ENCODE data around the gene NXN.
"Not testable (repeated sequence)": the region's sequence is repeated elsewhere in the genome, so short reads cannot be mapped to it uniquely, and the experiment has no call there.

The NXN gene

GRCh38 chr17:841313-841712 is 138.3 kb downstream of the NXN start:
- no peak overlapping the region for H3K4me3 ChIP-seq (ENCODE audit: low read depth, low read length)
- no peak overlapping the region for H3K27ac ChIP-seq (ENCODE audit: low read depth, low read length)
- H3K9me3 ChIP-seq (ENCODE audit: control insufficient read depth, insufficient read depth, low read depth, low read length): no peaks in the 10 kb centered on the region
- no peaks in the 10 kb centered on the region for H3K27me3 ChIP-seq (ENCODE audit: control insufficient read depth, insufficient read depth, low read length)
- peaks cover 3% of the 10 kb centered on the region for H3K4me1 ChIP-seq (ENCODE audit: control insufficient read depth, insufficient read depth, low read length)
- H3K9ac ChIP-seq (ENCODE audit: low read length): no peak overlapping the region
- peaks cover 9% of the 10 kb centered on the region; the same call in 1 of the 2 replicates for H3K36me3 ChIP-seq (ENCODE audit: control insufficient read depth, insufficient read depth, low read length)

- H3K9ac ChIP-seq (ENCODE audit: low read length): no peak overlapping the region
- H3K4me3 ChIP-seq (ENCODE audit: low read depth, low read length): no peak overlapping the region
- H3K4me1 ChIP-seq (ENCODE audit: control insufficient read depth, insufficient read depth, low read length): peaks cover 11% of the 10 kb centered on the region
- no peak overlapping the region for H3K27ac ChIP-seq (ENCODE audit: low read depth, low read length)
- no peaks in the 10 kb centered on the region; the same call in 1 of the 2 replicates for H3K9me3 ChIP-seq (ENCODE audit: control insufficient read depth, insufficient read depth, low read depth, low read length)
- no peaks in the 10 kb centered on the region for H3K27me3 ChIP-seq (ENCODE audit: control insufficient read depth, insufficient read depth, low read length)
- H3K36me3 ChIP-seq (ENCODE audit: control insufficient read depth, insufficient read depth, low read length): peaks cover 9% of the 10 kb centered on the region; the same call in 1 of the 2 replicates
These were observed 141.1 kb downstream of the NXN start for GRCh38 chr17:838486-838885.

- Histone ChIP-seq H3K36me3 (ENCODE audit: control insufficient read depth, insufficient read depth, low read length) (0 out of 2 replicates have a peak, but pooled peaks cover 7% of the 10 kb centered on the region), H3K4me1 (ENCODE audit: control insufficient read depth, insufficient read depth, low read length) (peaks cover 11% of the 10 kb centered on the region), H3K9ac (ENCODE audit: low read length) (peak overlapping the region; percentile 28), H3K4me3 (ENCODE audit: low read depth, low read length) (no peak overlapping the region), H3K27me3 (ENCODE audit: control insufficient read depth, insufficient read depth, low read length) (no peaks in the 10 kb centered on the region), H3K9me3 (ENCODE audit: control insufficient read depth, insufficient read depth, low read depth, low read length) (peaks cover 4% of the 10 kb centered on the region; the same call in 1 of the 2 replicates), H3K27ac (ENCODE audit: low read depth, low read length) (peak overlapping the region; percentile 60)
These were observed 143.4 kb downstream of the NXN start for GRCh38 chr17:836151-836550.

GRCh38 chr17:835721-836120 is 143.9 kb downstream of the NXN start:
- H3K27ac ChIP-seq (ENCODE audit: low read depth, low read length): peak overlapping the region; percentile 60
- H3K4me3 ChIP-seq (ENCODE audit: low read depth, low read length); H3K36me3 ChIP-seq (ENCODE audit: control insufficient read depth, insufficient read depth, low read length); H3K27me3 ChIP-seq (ENCODE audit: control insufficient read depth, insufficient read depth, low read length); H3K9me3 ChIP-seq (ENCODE audit: control insufficient read depth, insufficient read depth, low read depth, low read length): not testable (repeated sequence)
- peaks cover 11% of the 10 kb centered on the region for H3K4me1 ChIP-seq (ENCODE audit: control insufficient read depth, insufficient read depth, low read length)
- H3K9ac ChIP-seq (ENCODE audit: low read length): peak overlapping the region; percentile 28

- H3K9ac ChIP-seq (ENCODE audit: low read length): peak overlapping the region; percentile 26
- H3K27ac ChIP-seq (ENCODE audit: low read depth, low read length): peak overlapping the region; percentile 51; the same call in 1 of the 2 replicates
- peaks cover 11% of the 10 kb centered on the region for H3K4me1 ChIP-seq (ENCODE audit: control insufficient read depth, insufficient read depth, low read length)
- no peaks in the 10 kb centered on the region for H3K27me3 ChIP-seq (ENCODE audit: control insufficient read depth, insufficient read depth, low read length)
- H3K4me3 ChIP-seq (ENCODE audit: low read depth, low read length): 0 out of 2 replicates have a peak overlapping the region, but pooled peaks have one; percentile 27
- H3K9me3 ChIP-seq (ENCODE audit: control insufficient read depth, insufficient read depth, low read depth, low read length): peaks cover 4% of the 10 kb centered on the region; the same call in 1 of the 2 replicates
- 0 out of 2 replicates have a peak, but pooled peaks cover 4% of the 10 kb centered on the region for H3K36me3 ChIP-seq (ENCODE audit: control insufficient read depth, insufficient read depth, low read length)
These were observed 144.3 kb downstream of the NXN start for GRCh38 chr17:835263-835662.

GRCh38 chr17:834136-834535 is 145.4 kb downstream of the NXN start:
- H3K27me3 ChIP-seq (ENCODE audit: control insufficient read depth, insufficient read depth, low read length): no peaks in the 10 kb centered on the region
- no peak overlapping the region for H3K9ac ChIP-seq (ENCODE audit: low read length)
- peaks cover 11% of the 10 kb centered on the region for H3K4me1 ChIP-seq (ENCODE audit: control insufficient read depth, insufficient read depth, low read length)
- H3K27ac ChIP-seq (ENCODE audit: low read depth, low read length): no peak overlapping the region
- H3K36me3 ChIP-seq (ENCODE audit: control insufficient read depth, insufficient read depth, low read length): 0 out of 2 replicates have a peak, but pooled peaks cover 4% of the 10 kb centered on the region
- no peak overlapping the region for H3K4me3 ChIP-seq (ENCODE audit: low read depth, low read length)
- peaks cover 7% of the 10 kb centered on the region; the same call in 1 of the 2 replicates for H3K9me3 ChIP-seq (ENCODE audit: control insufficient read depth, insufficient read depth, low read depth, low read length)

GRCh38 chr17:830950-831349 is 148.6 kb downstream of the NXN start:
- Histone ChIP-seq H3K36me3 (ENCODE audit: control insufficient read depth, insufficient read depth, low read length) (peaks cover 5% of the 10 kb centered on the region), H3K27me3 (ENCODE audit: control insufficient read depth, insufficient read depth, low read length) (no peaks in the 10 kb centered on the region), H3K4me3 (ENCODE audit: low read depth, low read length) (no peak overlapping the region), H3K9me3 (ENCODE audit: control insufficient read depth, insufficient read depth, low read depth, low read length) (peaks cover 7% of the 10 kb centered on the region; the same call in 1 of the 2 replicates), H3K4me1 (ENCODE audit: control insufficient read depth, insufficient read depth, low read length) (peaks cover 4% of the 10 kb centered on the region; the same call in 1 of the 2 replicates), H3K27ac (ENCODE audit: low read depth, low read length) (no peak overlapping the region), H3K9ac (ENCODE audit: low read length) (no peak overlapping the region)

GRCh38 chr17:830381-830780 is 149.2 kb downstream of the NXN start:
- Histone ChIP-seq H3K27ac (ENCODE audit: low read depth, low read length) (no peak overlapping the region), H3K9ac (ENCODE audit: low read length) (no peak overlapping the region), H3K36me3 (ENCODE audit: control insufficient read depth, insufficient read depth, low read length) (peaks cover 11% of the 10 kb centered on the region), H3K4me1 (ENCODE audit: control insufficient read depth, insufficient read depth, low read length) (peaks cover 3% of the 10 kb centered on the region; the same call in 1 of the 2 replicates), H3K27me3 (ENCODE audit: control insufficient read depth, insufficient read depth, low read length) (no peaks in the 10 kb centered on the region), H3K4me3 (ENCODE audit: low read depth, low read length) (no peak overlapping the region), H3K9me3 (ENCODE audit: control insufficient read depth, insufficient read depth, low read depth, low read length) (peaks cover 7% of the 10 kb centered on the region; the same call in 1 of the 2 replicates)

GRCh38 chr17:829614-830013 is 150.0 kb downstream of the NXN start:
- not testable (repeated sequence) for H3K27me3 ChIP-seq (ENCODE audit: control insufficient read depth, insufficient read depth, low read length); H3K4me1 ChIP-seq (ENCODE audit: control insufficient read depth, insufficient read depth, low read length); H3K9me3 ChIP-seq (ENCODE audit: control insufficient read depth, insufficient read depth, low read depth, low read length); H3K9ac ChIP-seq (ENCODE audit: low read length); H3K4me3 ChIP-seq (ENCODE audit: low read depth, low read length); H3K27ac ChIP-seq (ENCODE audit: low read depth, low read length)
- peaks cover 18% of the 10 kb centered on the region for H3K36me3 ChIP-seq (ENCODE audit: control insufficient read depth, insufficient read depth, low read length)

GRCh38 chr17:828761-829160 is 150.8 kb downstream of the NXN start:
- Histone ChIP-seq H3K27ac (ENCODE audit: low read depth, low read length) (no peak overlapping the region), H3K4me3 (ENCODE audit: low read depth, low read length) (no peak overlapping the region), H3K27me3 (ENCODE audit: control insufficient read depth, insufficient read depth, low read length) (no peaks in the 10 kb centered on the region), H3K36me3 (ENCODE audit: control insufficient read depth, insufficient read depth, low read length) (peaks cover 21% of the 10 kb centered on the region), H3K4me1 (ENCODE audit: control insufficient read depth, insufficient read depth, low read length) (no peaks in the 10 kb centered on the region), H3K9me3 (ENCODE audit: control insufficient read depth, insufficient read depth, low read depth, low read length) (peaks cover 7% of the 10 kb centered on the region; the same call in 1 of the 2 replicates), H3K9ac (ENCODE audit: low read length) (no peak overlapping the region)

- H3K9me3 ChIP-seq (ENCODE audit: control insufficient read depth, insufficient read depth, low read depth, low read length): peaks cover 4% of the 10 kb centered on the region; the same call in 1 of the 2 replicates
- no peaks in the 10 kb centered on the region for H3K4me1 ChIP-seq (ENCODE audit: control insufficient read depth, insufficient read depth, low read length)
- no peak overlapping the region for H3K27ac ChIP-seq (ENCODE audit: low read depth, low read length)
- no peak overlapping the region for H3K9ac ChIP-seq (ENCODE audit: low read length)
- no peaks in the 10 kb centered on the region for H3K27me3 ChIP-seq (ENCODE audit: control insufficient read depth, insufficient read depth, low read length)
- H3K4me3 ChIP-seq (ENCODE audit: low read depth, low read length): no peak overlapping the region
- peaks cover 37% of the 10 kb centered on the region for H3K36me3 ChIP-seq (ENCODE audit: control insufficient read depth, insufficient read depth, low read length)
These were observed 152.8 kb downstream of the NXN start for GRCh38 chr17:826778-827177.

All from HUES6 (cell line).